DOHH2 (cell line): Measurements from ENCODE around the gene JOSD1.

Source experiments
- H3F3A ChIP-seq: fragments of 200-600 bp; sonication (generic), shearing (Covaris generic); 2 replicates; pipeline ENCODE4 v1.6.0; 2016; ENCODE audit warnings: antibody characterized with exemption, mild to moderate bottlenecking; ENCODE audit not compliant: control insufficient read depth, insufficient read depth
- H3K27ac ChIP-seq: fragments of 200-600 bp; sonication (generic); 2 replicates; pipeline ENCODE4 v1.5.1; 2014; ENCODE audit warnings: low read depth, mild to moderate bottlenecking, low read length, moderate library complexity
- H3K27me3 ChIP-seq: fragments of 200-600 bp; sonication (generic); 2 replicates; pipeline ENCODE4 v1.6.1; 2014; ENCODE audit warnings: mild to moderate bottlenecking, low read length, mixed read lengths; ENCODE audit not compliant: control insufficient read depth
- H3K36me3 ChIP-seq: fragments of 200-600 bp; sonication (generic); 2 replicates; pipeline ENCODE4 v1.6.1; 2014; ENCODE audit warnings: mild to moderate bottlenecking, low read length, moderate library complexity, mixed read lengths; ENCODE audit not compliant: control insufficient read depth
- H3K4me1 ChIP-seq: fragments of 200-600 bp; sonication (generic); 2 replicates; pipeline ENCODE4 v1.6.1; 2014; ENCODE audit warnings: mild to moderate bottlenecking, low read length, mixed read lengths; ENCODE audit not compliant: control insufficient read depth
- H3K4me2 ChIP-seq: fragments of 200-600 bp; sonication (generic); 2 replicates; pipeline ENCODE4 v1.6.0; 2014; ENCODE audit warnings: mild to moderate bottlenecking, low read length, moderate library complexity
- H3K4me3 ChIP-seq: fragments of 200-600 bp; sonication (generic); 2 replicates; pipeline ENCODE4 v1.5.1; 2014; ENCODE audit warnings: mild to moderate bottlenecking, low read length, mixed read lengths
- H3K79me2 ChIP-seq: fragments of 200-600 bp; sonication (generic); 2 replicates; pipeline ENCODE4 v1.6.1; 2014; ENCODE audit warnings: mild to moderate bottlenecking, low read length, mixed read lengths; ENCODE audit not compliant: control insufficient read depth
- H3K9me2 ChIP-seq: fragments of 200-600 bp; sonication (generic); replicated peaks from 2 replicates; pipeline ENCODE4 v1.6.1; 2014; ENCODE audit warnings: mild to moderate bottlenecking, low read length, mixed read lengths; ENCODE audit not compliant: control insufficient read depth
- H3K9me3 ChIP-seq: fragments of 200-600 bp; sonication (generic); 2 replicates; pipeline ENCODE4 v1.6.1; 2014; ENCODE audit warnings: antibody characterized with exemption, low read length, mixed read lengths; ENCODE audit not compliant: control insufficient read depth, insufficient read depth
- H4K20me1 ChIP-seq: fragments of 200-600 bp; sonication (generic); 2 replicates; pipeline ENCODE4 v1.6.0; 2014; ENCODE audit warnings: low read depth, mild to moderate bottlenecking, antibody characterized with exemption, low read length, moderate library complexity; ENCODE audit not compliant: control insufficient read depth, insufficient read depth
- EZH2phosphoT487 ChIP-seq: fragments of 200-600 bp; sonication (generic); IDR thresholded peaks from 2 replicates; pipeline ENCODE4 v1.6.1; 2017; ENCODE audit warnings: borderline replicate concordance, mild to moderate bottlenecking, antibody characterized with exemption, low read length, moderate library complexity, mixed read lengths
- TF ChIP-seq, protein P1 (sequence below): fragments of 200-600 bp; sonication (generic); IDR thresholded peaks from one replicate; pipeline ENCODE4 v1.5.1; 2014; ENCODE audit warnings: antibody characterized with exemption, mild to moderate bottlenecking, low read depth, low read length; ENCODE audit not compliant: poor library complexity, severe bottlenecking

JOSD1 gene

DNA sequence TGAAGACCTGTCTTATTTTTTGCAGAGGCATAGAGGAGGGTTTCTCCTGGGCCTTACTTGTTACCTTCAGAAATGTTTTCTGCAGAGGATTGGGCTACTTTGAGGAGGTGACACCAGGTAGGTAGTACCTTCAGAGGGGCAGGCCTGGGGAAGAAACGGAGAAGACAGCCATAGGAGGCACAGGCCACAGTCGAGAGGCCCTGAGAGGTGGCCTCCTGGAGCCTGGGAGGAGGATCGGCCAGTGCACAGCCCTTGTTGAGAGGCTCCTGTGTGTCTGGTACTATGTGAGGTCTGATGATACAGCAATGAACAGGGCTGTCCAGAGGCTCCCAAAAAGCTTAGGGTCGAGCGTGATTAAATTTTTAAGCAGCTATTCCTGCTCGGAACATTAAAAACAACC, 16.5 kb upstream of the JOSD1 start:
- Histone ChIP-seq H3K4me1 (no peaks in the 10 kb centered on the region), H3K27me3 (no peaks in the 10 kb centered on the region), H3K4me2 (no peak overlapping the region), H3K4me3 (no peak overlapping the region), H3K36me3 (peaks cover 55% of the 10 kb centered on the region), H3K9me3 (no peaks in the 10 kb centered on the region), H4K20me1 (peaks cover 11% of the 10 kb centered on the region), H3F3A (no peaks in the 10 kb centered on the region), H3K27ac (no peak overlapping the region), H3K9me2 (no peaks in the 10 kb centered on the region), H3K79me2 (peaks cover 43% of the 10 kb centered on the region)
- no peak for TF ChIP-seq EZH2phosphoT487
- TF ChIP-seq, protein P1, sequence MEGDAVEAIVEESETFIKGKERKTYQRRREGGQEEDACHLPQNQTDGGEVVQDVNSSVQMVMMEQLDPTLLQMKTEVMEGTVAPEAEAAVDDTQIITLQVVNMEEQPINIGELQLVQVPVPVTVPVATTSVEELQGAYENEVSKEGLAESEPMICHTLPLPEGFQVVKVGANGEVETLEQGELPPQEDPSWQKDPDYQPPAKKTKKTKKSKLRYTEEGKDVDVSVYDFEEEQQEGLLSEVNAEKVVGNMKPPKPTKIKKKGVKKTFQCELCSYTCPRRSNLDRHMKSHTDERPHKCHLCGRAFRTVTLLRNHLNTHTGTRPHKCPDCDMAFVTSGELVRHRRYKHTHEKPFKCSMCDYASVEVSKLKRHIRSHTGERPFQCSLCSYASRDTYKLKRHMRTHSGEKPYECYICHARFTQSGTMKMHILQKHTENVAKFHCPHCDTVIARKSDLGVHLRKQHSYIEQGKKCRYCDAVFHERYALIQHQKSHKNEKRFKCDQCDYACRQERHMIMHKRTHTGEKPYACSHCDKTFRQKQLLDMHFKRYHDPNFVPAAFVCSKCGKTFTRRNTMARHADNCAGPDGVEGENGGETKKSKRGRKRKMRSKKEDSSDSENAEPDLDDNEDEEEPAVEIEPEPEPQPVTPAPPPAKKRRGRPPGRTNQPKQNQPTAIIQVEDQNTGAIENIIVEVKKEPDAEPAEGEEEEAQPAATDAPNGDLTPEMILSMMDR: no peak

DNA sequence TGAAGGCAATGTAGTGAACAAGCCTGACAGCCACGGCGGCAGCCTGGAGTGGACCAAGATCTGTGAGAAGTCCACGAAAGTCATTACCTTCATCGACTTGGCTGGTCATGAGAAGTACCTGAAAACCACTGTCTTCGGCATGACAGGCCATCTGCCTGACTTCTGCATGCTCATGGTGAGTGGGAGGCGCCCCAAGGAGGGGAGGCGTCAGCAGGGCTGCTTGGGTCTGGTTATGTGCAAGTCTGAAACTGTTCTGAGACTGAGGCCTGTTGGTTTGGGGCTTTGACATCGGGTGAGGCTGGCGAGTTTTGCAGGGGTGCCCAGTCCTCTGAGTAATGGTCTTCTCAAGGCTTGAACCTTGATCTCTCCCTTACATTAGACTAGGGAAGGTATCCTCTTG, 16.1 kb upstream of the JOSD1 start:
- TF ChIP-seq, protein P1: no peak
- no peak for TF ChIP-seq EZH2phosphoT487
- Histone ChIP-seq H3K4me1 (no peaks in the 10 kb centered on the region), H3F3A (no peaks in the 10 kb centered on the region), H3K9me2 (no peaks in the 10 kb centered on the region), H3K27me3 (no peaks in the 10 kb centered on the region), H3K79me2 (peaks cover 47% of the 10 kb centered on the region), H3K4me3 (no peak overlapping the region), H3K36me3 (peaks cover 54% of the 10 kb centered on the region), H3K9me3 (no peaks in the 10 kb centered on the region), H3K27ac (no peak overlapping the region), H3K4me2 (no peak overlapping the region), H4K20me1 (peaks cover 11% of the 10 kb centered on the region)

DNA sequence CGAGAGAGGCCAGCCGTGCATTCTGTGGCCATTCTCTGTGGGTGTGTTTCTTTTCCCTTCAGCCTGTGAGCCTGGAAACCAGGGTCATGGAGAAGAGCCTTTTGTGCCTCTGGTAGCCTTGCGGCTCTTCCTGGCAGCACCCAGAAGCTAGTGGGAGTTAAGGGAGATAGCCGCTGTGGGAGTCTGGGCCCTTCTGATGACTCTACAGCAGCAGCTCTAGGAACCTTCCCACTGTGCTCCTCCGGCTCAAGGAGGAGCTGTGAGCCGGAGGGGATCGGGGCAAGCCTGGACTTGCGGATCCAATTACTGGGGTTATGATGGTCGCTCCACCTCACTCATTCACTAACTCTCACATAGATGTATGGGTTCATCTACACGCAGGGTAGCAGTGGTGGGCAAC, 15.5 kb upstream of the JOSD1 start:
- Histone ChIP-seq H3K9me2 (no peaks in the 10 kb centered on the region), H3K36me3 (peaks cover 51% of the 10 kb centered on the region), H3K27me3 (no peaks in the 10 kb centered on the region), H3F3A (no peaks in the 10 kb centered on the region), H3K4me1 (no peaks in the 10 kb centered on the region), H3K4me2 (no peak overlapping the region), H3K27ac (no peak overlapping the region), H3K4me3 (no peak overlapping the region), H3K9me3 (no peaks in the 10 kb centered on the region), H4K20me1 (peaks cover 14% of the 10 kb centered on the region), H3K79me2 (peaks cover 52% of the 10 kb centered on the region)
- no peak for TF ChIP-seq EZH2phosphoT487
- TF ChIP-seq, protein P1: no peak

DNA sequence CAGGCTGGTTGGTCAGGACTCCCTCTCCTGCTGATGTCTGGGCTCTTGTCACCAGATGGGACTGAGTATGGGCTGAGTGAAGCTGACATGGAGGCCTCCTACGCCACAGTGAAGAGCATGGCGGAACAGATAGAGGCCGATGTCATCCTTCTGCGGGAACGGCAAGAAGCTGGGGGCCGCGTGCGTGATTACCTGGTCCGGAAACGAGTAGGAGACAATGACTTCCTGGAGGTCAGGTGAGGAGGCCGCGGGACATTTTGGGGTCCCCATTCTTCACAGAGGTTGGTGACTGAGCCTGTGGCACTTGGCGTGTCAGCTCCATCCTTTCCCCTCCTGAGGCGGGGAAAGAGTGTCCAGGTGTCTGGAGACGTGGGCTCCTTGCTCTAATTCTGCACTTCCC, 15.1 kb upstream of the JOSD1 start:
- Histone ChIP-seq H3K4me2 (no peak overlapping the region), H4K20me1 (peaks cover 18% of the 10 kb centered on the region), H3K4me3 (no peak overlapping the region), H3K79me2 (peaks cover 56% of the 10 kb centered on the region), H3K4me1 (no peaks in the 10 kb centered on the region), H3K36me3 (peaks cover 55% of the 10 kb centered on the region), H3K9me2 (no peaks in the 10 kb centered on the region), H3F3A (no peaks in the 10 kb centered on the region), H3K27ac (no peak overlapping the region), H3K27me3 (no peaks in the 10 kb centered on the region), H3K9me3 (no peaks in the 10 kb centered on the region)
- TF ChIP-seq EZH2phosphoT487: no peak
- TF ChIP-seq, protein P1: no peak
